DND-41 (cell line): ENCODE results near the gene AP2A2.

ENCODE experiments used
- ATAC-seq: fragments of 200-7000 bp; cut with Tn5 transposase; 3 replicates; pipeline ENCODE4 v1.9.1; 2021; ENCODE audit warnings: low read depth; ENCODE audit not compliant: insufficient read depth
- DNase-seq: peaks from one replicate; pipeline ENCODE4 v3.0.0-alpha.2; 2020
- H2AFZ ChIP-seq: 2 replicates; pipeline ENCODE4 v1.6.0; 2012; ENCODE audit warnings: low read depth, low read length
- H3K27ac ChIP-seq: 2 replicates; pipeline ENCODE4 v1.5.1; 2012; ENCODE audit warnings: low read length, inconsistent platforms
- H3K27me3 ChIP-seq: fragments of 200-600 bp; sonication (generic); 2 replicates; pipeline ENCODE4 v1.6.0; 2012; ENCODE audit warnings: low read length, mild to moderate bottlenecking, inconsistent platforms; ENCODE audit not compliant: insufficient read depth, poor library complexity
- H3K36me3 ChIP-seq: 2 replicates; pipeline ENCODE4 v1.5.1; 2012; ENCODE audit warnings: low read length, inconsistent platforms; ENCODE audit not compliant: insufficient read depth
- H3K4me1 ChIP-seq: 2 replicates; pipeline ENCODE4 v1.5.1; 2012; ENCODE audit warnings: mild to moderate bottlenecking, low read length; ENCODE audit not compliant: insufficient read depth
- H3K4me2 ChIP-seq: 2 replicates; pipeline ENCODE4 v1.6.0; 2012; ENCODE audit warnings: mild to moderate bottlenecking, moderate library complexity, low read length, inconsistent platforms; ENCODE audit not compliant: insufficient read depth
- H3K4me3 ChIP-seq, 2 experiments: fragments of 200-600 bp in 1 of 2; shearing (Covaris generic) in 1 of 2; 2 replicates each; pipeline ENCODE4 v1.5.1; 2012 to 2016; ENCODE audit warnings: inconsistent platforms in 2 of 2, low read length in 2 of 2, mild to moderate bottlenecking in 2 of 2, low read depth in 1 of 2, moderate library complexity in 1 of 2
- H3K79me2 ChIP-seq: 2 replicates; pipeline ENCODE4 v1.6.0; 2012; ENCODE audit warnings: low read length, inconsistent platforms; ENCODE audit not compliant: insufficient read depth
- H3K9ac ChIP-seq: 2 replicates; pipeline ENCODE4 v1.6.0; 2012; ENCODE audit warnings: low read depth, mild to moderate bottlenecking, inconsistent platforms, low read length, moderate library complexity
- H3K9me3 ChIP-seq: 2 replicates; pipeline ENCODE4 v1.5.1; 2012; ENCODE audit warnings: low read length, moderate library complexity, mild to moderate bottlenecking, inconsistent platforms; ENCODE audit not compliant: insufficient read depth, severe bottlenecking
- H4K20me1 ChIP-seq: 2 replicates; pipeline ENCODE4 v1.6.0; 2012; ENCODE audit warnings: low read length; ENCODE audit not compliant: insufficient read depth
- CTCF ChIP-seq: IDR thresholded peaks from 2 replicates; pipeline ENCODE4 v1.5.1; 2012; ENCODE audit warnings: borderline replicate concordance, low read length, moderate library complexity, mild to moderate bottlenecking; ENCODE audit not compliant: poor library complexity, severe bottlenecking; ENCODE audit errors: extremely low read depth
- EZH2 ChIP-seq: IDR thresholded peaks from 3 replicates; pipeline ENCODE4 v1.6.1; 2012; ENCODE audit warnings: borderline replicate concordance, low read depth, mild to moderate bottlenecking, moderate library complexity, low read length, inconsistent platforms; ENCODE audit not compliant: severe bottlenecking

AP2A2 gene

GRCh38 chr11:889257-889656 lies 36.4 kb upstream of the AP2A2 start:
- no peak overlapping the region for H2AFZ ChIP-seq
- no peaks in the 10 kb centered on the region for H3K27me3 ChIP-seq
- H4K20me1 ChIP-seq: peaks cover 59% of the 10 kb centered on the region
- no peak overlapping the region for H3K27ac ChIP-seq
- H3K9me3 ChIP-seq: no peaks in the 10 kb centered on the region
- no peak overlapping the region for H3K4me3 ChIP-seq
- H3K9ac ChIP-seq: no peak overlapping the region
- ATAC-seq (no peak), DNase-seq (no peak)
- H3K4me2 ChIP-seq: no peak overlapping the region
- H3K79me2 ChIP-seq: no peaks in the 10 kb centered on the region
- TF ChIP-seq EZH2 (no peak), CTCF (no peak)
- H3K4me1 ChIP-seq: no peaks in the 10 kb centered on the region
- peaks cover 66% of the 10 kb centered on the region for H3K36me3 ChIP-seq

- Histone ChIP-seq H3K9ac (no peak overlapping the region), H3K79me2 (no peaks in the 10 kb centered on the region), H3K27ac (no peak overlapping the region), H3K4me3 (no peak overlapping the region), H4K20me1 (peaks cover 57% of the 10 kb centered on the region), H3K4me1 (no peaks in the 10 kb centered on the region), H2AFZ (no peak overlapping the region), H3K9me3 (no peaks in the 10 kb centered on the region), H3K27me3 (no peaks in the 10 kb centered on the region), H3K36me3 (peaks cover 60% of the 10 kb centered on the region), H3K4me2 (no peak overlapping the region)
- ATAC-seq (no peak), DNase-seq (no peak)
- TF ChIP-seq EZH2: no peak
- no peak for TF ChIP-seq CTCF
These were observed 35.8 kb upstream of the AP2A2 start for GRCh38 chr11:889687-890475.

DNA sequence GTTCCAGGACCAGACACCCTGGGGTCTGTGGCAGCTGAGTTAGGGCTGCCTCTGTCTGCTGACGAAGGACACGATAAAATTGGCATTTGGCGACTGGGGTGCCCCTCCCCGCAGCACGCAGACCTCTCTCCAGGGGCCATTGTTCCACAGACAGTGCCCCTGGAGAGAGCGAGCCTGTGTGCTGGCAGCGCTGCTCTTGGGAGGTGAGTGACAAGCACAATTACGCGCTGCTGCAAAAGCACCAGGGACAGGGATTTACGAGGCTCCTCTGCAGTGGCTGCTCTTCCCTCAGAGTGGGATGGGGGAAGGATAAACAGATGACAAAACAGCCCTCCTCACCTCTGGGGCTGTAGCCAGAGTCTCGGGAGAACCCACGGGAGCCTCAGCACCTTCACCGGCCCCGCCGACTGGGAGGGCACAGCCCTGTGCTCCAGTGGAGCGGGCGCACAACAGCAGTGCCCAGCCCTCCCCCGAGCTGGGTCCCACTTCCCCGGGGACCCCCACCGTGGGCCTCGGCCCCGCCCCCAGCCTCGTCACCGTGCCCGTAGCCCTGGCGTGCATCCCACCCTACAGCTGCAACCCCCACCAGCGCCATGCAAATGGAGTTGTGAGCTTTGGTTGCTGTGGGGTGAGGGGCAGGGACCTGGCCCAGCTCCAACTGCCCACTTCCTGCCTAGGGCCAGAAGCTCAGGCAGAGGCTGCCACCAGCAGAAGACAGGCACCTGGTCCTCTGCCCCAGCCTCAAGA lies 34.7 kb upstream of the AP2A2 start:
- Histone ChIP-seq H3K9me3 (no peaks in the 10 kb centered on the region), H4K20me1 (peaks cover 51% of the 10 kb centered on the region), H3K4me1 (no peaks in the 10 kb centered on the region), H3K27ac (no peak overlapping the region), H3K36me3 (peaks cover 55% of the 10 kb centered on the region), H3K4me3 (no peak overlapping the region), H3K9ac (no peak overlapping the region), H3K4me2 (no peak overlapping the region), H2AFZ (no peak overlapping the region), H3K27me3 (no peaks in the 10 kb centered on the region), H3K79me2 (no peaks in the 10 kb centered on the region)
- ATAC-seq: peak; percentile 23; the same call in 1 of the 3 replicates
- peak; percentile 26 for DNase-seq
- TF ChIP-seq CTCF: no peak
- TF ChIP-seq EZH2: no peak
